Esophagus squamous epithelium (tissue), 5 donors: ENCODE results near the gene DYNC1I1. TPM values are rescaled to one million over a fixed set of nuclear protein-coding genes. Genes with fewer than 3 reads are reported as not detected.

Source experiments
- DNase-seq: peaks from one replicate; lab custom pipeline; 2025; lab: John Stamatoyannopoulos, UW
- H3K27ac ChIP-seq, 4 donors: fragments of 200-600 bp; sonication (generic); one replicate each; pipeline ENCODE4 v1.5.1; 2016 to 2019; ENCODE audit warnings: mild to moderate bottlenecking in 1 of 4
- H3K27me3 ChIP-seq, 4 donors: fragments of 200-600 bp; sonication (generic); 1 replicate in 3 of 4; 2 replicates in 1 of 4; pipeline versions ENCODE4 v1.5.1 to v1.6.0; 2017 to 2021; ENCODE audit warnings: antibody characterized with exemption in 1 of 4
- H3K36me3 ChIP-seq, 3 donors: fragments of 200-600 bp; sonication (generic); one replicate each; pipeline ENCODE4 v1.5.1; 2016 to 2019
- H3K4me1 ChIP-seq, 3 donors: fragments of 200-600 bp; sonication (generic); one replicate each; pipeline ENCODE4 v1.5.1; 2017 to 2019
- H3K4me3 ChIP-seq, 4 donors: fragments of 200-600 bp; sonication (generic); 1 replicate in 3 of 4; 2 replicates in 1 of 4; pipeline ENCODE4 v1.5.1; 2016 to 2019; ENCODE audit warnings: mild to moderate bottlenecking in 2 of 4, moderate library complexity in 1 of 4
- H3K9me3 ChIP-seq, 3 donors: fragments of 200-600 bp; sonication (generic); one replicate each; pipeline ENCODE4 v1.5.1; 2016 to 2019
- POLR2A ChIP-seq, 4 donors: fragments of 450-650 bp; IDR thresholded peaks; one replicate each; pipeline ENCODE4 v1.6.1; 2017; ENCODE audit warnings: antibody characterized with exemption in 4 of 4, mild to moderate bottlenecking in 4 of 4, moderate library complexity in 3 of 4
- WGBS, 2 donors: methylation state at CpG; one replicate each; pipeline ENCODE4 v1.1.5; 2018; 5-methylcytosine and 5-hydroxymethylcytosine counted together
- intact Hi-C: fragments of 100-400 bp; cut with DNase I; formaldehyde crosslinking; loops from one replicate; pipeline ENCODE4 v1.15.0; 2022
- total RNA-seq, 4 donors: library from RNA; depleted of rRNA; stranded (reverse); fragments of >200 nt; gene quantifications; one replicate each; pipeline ENCODE4 v1.1.0, GENCODE V29; 2016
- TF ChIP-seq, protein P1 (sequence below), 6 experiments: fragments of 450-650 bp in 4 of 6; fragments of 200-600 bp in 2 of 6; sonication (generic) in 2 of 6; IDR thresholded peaks; one replicate each; pipeline ENCODE4 v1.5.1; 2016 to 2019; ENCODE audit warnings: antibody characterized with exemption in 6 of 6, mild to moderate bottlenecking in 4 of 6, moderate library complexity in 4 of 6
- donor health status: DM: yes; HTN: yes; CAD: no.

DYNC1I1 gene
- total RNA-seq, 4 donors from 2014 or later = 2.0 to 8.0 (median 2.4) TPM

DNA sequence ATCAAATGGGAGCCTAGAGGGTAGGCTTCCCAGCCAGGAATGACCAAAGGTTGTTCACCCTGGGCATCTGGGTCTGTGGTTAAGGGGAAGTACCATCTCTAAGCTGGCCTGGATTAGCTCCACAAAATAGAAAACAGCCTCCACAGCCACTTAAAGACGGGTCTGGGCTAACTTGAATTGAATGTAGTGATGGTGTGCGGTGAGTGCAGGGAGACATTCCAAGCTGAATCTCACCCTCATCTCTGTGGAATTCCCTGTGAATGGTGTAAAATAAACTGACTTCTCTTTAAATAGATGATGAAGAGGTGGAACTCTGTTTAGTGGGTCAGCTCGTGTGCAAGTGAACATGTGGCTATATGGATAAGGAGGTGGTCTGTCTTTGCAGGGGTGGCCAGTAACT, 251.0 kb downstream of the DYNC1I1 start:
- H3K9me3 ChIP-seq = no peaks in the 10 kb centered on the region
- H3K4me3 ChIP-seq = no peak overlapping the region
- DNase-seq = no peak
- intact Hi-C loops = no loop called here
- WGBS, 2 donors = 76 to 80% methylated on average over 3 of the region's 3 CpGs
- no peak overlapping the region for H3K27ac ChIP-seq
- no peaks in the 10 kb centered on the region for H3K36me3 ChIP-seq
- no peaks in the 10 kb centered on the region for H3K4me1 ChIP-seq
- no peaks in the 10 kb centered on the region for H3K27me3 ChIP-seq
- no peak for TF ChIP-seq POLR2A (IDR thresholded peaks at IDR 0.05)
- TF ChIP-seq, protein P1, sequence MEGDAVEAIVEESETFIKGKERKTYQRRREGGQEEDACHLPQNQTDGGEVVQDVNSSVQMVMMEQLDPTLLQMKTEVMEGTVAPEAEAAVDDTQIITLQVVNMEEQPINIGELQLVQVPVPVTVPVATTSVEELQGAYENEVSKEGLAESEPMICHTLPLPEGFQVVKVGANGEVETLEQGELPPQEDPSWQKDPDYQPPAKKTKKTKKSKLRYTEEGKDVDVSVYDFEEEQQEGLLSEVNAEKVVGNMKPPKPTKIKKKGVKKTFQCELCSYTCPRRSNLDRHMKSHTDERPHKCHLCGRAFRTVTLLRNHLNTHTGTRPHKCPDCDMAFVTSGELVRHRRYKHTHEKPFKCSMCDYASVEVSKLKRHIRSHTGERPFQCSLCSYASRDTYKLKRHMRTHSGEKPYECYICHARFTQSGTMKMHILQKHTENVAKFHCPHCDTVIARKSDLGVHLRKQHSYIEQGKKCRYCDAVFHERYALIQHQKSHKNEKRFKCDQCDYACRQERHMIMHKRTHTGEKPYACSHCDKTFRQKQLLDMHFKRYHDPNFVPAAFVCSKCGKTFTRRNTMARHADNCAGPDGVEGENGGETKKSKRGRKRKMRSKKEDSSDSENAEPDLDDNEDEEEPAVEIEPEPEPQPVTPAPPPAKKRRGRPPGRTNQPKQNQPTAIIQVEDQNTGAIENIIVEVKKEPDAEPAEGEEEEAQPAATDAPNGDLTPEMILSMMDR (IDR thresholded peaks at IDR 0.05) = no peak

DNA sequence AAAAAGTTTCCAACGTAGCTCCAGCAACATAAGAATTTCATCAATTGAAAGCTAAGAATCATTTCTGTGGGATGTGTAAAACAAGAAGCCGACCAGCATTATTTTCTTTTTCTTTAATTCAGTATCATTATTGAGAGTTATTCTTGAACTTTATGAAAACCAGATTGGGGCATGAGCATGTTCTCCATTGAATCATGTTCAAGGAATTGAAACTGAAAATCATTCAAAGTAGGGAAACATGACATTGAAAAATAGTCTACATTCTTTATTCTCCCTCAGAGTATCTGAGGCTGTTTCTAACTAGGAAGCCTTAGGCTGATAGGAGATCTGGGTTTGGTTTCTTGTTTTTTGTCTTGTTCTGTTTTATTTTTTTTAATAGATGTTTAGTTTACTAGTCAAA, 253.7 kb downstream of the DYNC1I1 start:
- no peak for DNase-seq
- Histone ChIP-seq H3K4me3 (no peak overlapping the region), H3K4me1 (no peaks in the 10 kb centered on the region), H3K9me3 (no peaks in the 10 kb centered on the region), H3K27ac (no peak overlapping the region), H3K27me3 (no peaks in the 10 kb centered on the region), H3K36me3 (no peaks in the 10 kb centered on the region)
- intact Hi-C loops = no loop called here
- TF ChIP-seq, protein P1 (IDR thresholded peaks at IDR 0.05) = no peak
- no peak for TF ChIP-seq POLR2A (IDR thresholded peaks at IDR 0.05)
- WGBS, 2 donors = 65 to 87% methylated on average over 2 of the region's 2 CpGs

DNA sequence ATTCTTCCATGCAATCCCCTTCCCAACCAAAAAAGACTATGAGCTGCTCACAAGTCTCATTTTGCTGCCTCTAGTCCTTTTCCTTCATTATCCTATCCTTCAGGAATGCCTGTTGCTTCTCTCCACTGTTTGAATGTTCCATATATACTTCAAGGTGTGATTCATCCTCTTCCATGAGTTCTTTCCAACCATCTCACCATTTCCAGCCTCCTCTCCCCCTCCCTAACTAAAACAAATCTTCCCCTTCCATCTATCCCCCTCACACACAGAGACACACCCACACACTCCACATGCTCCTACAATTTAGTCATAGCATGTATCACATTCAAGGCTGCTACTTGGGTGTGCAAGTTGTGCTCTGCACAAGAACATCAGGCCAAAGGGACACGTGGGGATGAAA, 254.3 kb downstream of the DYNC1I1 start:
- Histone ChIP-seq H3K27me3 (no peaks in the 10 kb centered on the region), H3K4me3 (no peak overlapping the region), H3K27ac (no peak overlapping the region), H3K9me3 (no peaks in the 10 kb centered on the region), H3K36me3 (no peaks in the 10 kb centered on the region), H3K4me1 (no peaks in the 10 kb centered on the region)
- intact Hi-C loops = no loop called here
- TF ChIP-seq, protein P1 (IDR thresholded peaks at IDR 0.05) = no peak
- TF ChIP-seq POLR2A (IDR thresholded peaks at IDR 0.05) = no peak
- DNase-seq = no peak
- 36 to 80% methylated on average over 1 of the region's 1 CpG for WGBS, 2 donors

DNA sequence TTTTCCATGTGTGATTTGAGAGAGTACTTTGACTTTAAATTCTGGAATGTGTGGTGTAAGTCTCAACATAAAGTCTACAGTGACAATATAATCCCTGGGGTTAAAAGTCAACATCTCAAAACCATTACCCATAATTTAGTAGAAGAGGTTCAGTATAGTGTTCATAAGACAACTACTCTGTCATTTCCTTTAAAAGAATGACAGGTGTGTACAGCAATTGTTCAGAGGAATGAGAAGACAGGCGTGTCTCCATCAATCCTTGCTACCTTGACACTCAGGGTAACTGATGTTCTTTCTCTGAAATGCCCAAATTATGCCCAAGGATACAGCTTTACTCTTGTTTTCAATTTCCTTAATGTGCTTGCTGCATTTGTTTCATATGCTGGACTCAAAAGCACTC, 256.4 kb downstream of the DYNC1I1 start:
- WGBS, 2 donors = 73 to 86% methylated on average over 1 of the region's 1 CpG
- intact Hi-C loops = no loop called here
- no peaks in the 10 kb centered on the region for H3K36me3 ChIP-seq

DNA sequence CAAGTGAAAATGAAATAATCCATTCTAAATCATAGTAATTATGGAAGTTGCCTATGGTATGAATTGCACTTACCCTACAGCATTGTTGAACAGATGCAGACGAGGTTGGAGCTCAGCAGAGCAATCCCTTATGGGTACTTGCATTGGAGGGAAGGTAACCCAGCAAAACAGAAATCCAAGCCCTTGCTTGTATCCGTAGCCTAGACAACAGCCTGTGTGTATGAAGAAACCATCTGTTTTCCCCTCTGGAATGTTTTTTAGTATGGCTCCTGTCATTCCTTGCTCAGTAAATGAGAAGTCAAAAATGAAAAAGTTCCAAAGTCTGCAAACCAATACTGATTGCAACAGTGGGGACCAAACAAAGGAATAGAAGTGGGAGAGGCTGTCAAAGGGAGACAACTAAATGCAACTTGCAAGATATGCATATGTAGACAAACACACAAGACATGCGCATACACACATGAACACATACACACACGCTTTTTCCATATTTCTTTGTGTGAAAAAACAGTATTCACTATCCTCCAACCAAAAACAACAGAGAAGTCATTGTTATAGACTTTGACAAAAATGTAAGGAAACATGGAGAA, 260.8 kb downstream of the DYNC1I1 start:
- H3K4me3 ChIP-seq = no peak overlapping the region
- WGBS, 2 donors = 65 to 78% methylated on average over 4 of the region's 4 CpGs
- intact Hi-C loops = no loop called here
- no peak overlapping the region for H3K27ac ChIP-seq
- no peaks in the 10 kb centered on the region for H3K27me3 ChIP-seq
- no peak for DNase-seq
- H3K9me3 ChIP-seq = no peaks in the 10 kb centered on the region
- no peak for TF ChIP-seq POLR2A (IDR thresholded peaks at IDR 0.05)
- TF ChIP-seq, protein P1 (IDR thresholded peaks at IDR 0.05) = no peak
- no peaks in the 10 kb centered on the region for H3K36me3 ChIP-seq
- no peaks in the 10 kb centered on the region for H3K4me1 ChIP-seq

More for the DNA sequence above, 256.4 kb downstream of the DYNC1I1 start:
- no peak for DNase-seq
- TF ChIP-seq POLR2A (IDR thresholded peaks at IDR 0.05) = no peak
- TF ChIP-seq, protein P1 (IDR thresholded peaks at IDR 0.05) = no peak
- Histone ChIP-seq H3K9me3 (no peaks in the 10 kb centered on the region), H3K4me1 (no peaks in the 10 kb centered on the region), H3K27me3 (no peaks in the 10 kb centered on the region), H3K27ac (no peak overlapping the region), H3K4me3 (no peak overlapping the region)
